HG02970 (cell line): Measurements from ENCODE around the gene HNF1B.

Experiments used
- ATAC-seq: cut with Tn5 transposase; IDR thresholded peaks from one replicate; pipeline ENCODE4 v1.9.1; 2021; ENCODE audit warnings: mild to moderate bottlenecking, moderate library complexity, moderate number of reproducible peaks; ENCODE audit not compliant: unreplicated experiment, low FRiP score

HNF1B gene

GRCh38 chr17:37676115-37676925, 68.5 kb downstream of the HNF1B start:
- no peak for ATAC-seq

DNA sequence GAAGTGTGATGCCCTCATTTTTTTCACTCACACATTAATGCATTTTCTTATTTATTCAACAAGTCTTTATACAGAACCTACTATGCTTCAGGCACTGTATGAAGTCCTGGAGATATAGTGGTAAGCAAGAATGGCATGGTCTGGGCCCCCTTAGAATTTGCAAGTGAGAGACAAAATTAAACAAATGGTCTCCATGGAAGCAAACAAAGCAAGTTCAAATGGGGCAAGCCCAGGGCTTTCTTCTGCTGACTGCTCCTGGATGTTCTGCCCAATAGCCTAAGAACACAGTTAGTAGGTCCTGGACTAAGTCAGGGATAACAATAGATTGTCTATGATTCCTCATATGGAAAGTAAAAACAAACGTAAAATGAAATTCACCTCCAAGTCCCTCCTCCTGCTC, 70.3 kb downstream of the HNF1B start:
- ATAC-seq, result no peak

DNA sequence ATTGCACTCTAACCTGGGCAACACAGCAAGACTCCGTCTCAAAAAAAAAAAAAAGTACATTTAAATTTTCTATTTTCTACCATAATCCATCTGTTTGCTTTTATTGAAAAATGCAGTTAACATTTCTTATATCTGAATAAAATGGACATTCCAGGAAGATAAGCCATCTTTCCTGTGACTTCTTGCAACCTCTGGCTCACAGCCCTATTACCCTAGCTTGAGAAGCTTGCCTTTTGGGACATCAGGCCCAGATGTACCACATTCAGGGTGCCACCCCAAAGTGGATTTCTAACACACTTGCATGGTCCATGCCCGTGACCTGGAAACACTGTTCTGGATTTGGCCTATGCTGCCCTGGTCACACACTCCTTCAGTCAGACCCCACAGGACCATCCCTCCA, 71.5 kb downstream of the HNF1B start:
- no peak for ATAC-seq

GRCh38 chr17:37672548-37673078, 72.2 kb downstream of the HNF1B start:
- ATAC-seq, result no peak

DNA sequence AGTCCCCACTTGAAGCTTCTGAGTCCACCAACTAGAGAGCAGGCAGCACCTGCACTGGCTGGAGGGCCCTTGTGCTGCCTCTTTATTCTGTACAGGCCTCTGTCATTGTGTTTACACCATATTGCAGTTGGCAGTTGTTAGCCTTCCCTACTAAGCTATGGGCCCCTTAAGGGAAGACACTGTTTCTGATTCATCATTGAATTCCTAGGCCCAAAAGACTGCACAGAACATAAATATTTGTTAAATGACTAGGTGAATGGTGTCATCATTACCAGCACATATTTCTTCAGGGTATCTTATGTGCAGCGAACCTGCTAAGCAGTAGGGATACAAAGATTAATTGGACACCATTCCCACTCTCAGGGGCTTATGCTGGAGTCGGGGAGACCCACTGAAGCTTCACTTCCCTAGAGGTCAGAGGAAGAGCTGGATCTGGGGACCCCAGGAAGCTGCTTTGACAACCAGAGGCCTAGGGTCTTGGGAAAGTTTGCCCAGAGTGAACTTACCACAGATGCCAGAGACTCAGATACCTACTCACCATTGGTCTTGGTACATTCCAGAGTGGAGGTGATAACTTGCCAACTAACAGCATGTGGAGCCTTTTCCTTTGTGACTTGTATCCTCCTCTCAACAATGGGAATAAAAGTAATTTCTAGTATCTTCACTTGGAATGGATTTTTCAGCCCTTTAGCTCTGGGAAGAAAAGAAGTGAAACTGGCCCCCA, 72.9 kb downstream of the HNF1B start:
- ATAC-seq, result no peak

DNA sequence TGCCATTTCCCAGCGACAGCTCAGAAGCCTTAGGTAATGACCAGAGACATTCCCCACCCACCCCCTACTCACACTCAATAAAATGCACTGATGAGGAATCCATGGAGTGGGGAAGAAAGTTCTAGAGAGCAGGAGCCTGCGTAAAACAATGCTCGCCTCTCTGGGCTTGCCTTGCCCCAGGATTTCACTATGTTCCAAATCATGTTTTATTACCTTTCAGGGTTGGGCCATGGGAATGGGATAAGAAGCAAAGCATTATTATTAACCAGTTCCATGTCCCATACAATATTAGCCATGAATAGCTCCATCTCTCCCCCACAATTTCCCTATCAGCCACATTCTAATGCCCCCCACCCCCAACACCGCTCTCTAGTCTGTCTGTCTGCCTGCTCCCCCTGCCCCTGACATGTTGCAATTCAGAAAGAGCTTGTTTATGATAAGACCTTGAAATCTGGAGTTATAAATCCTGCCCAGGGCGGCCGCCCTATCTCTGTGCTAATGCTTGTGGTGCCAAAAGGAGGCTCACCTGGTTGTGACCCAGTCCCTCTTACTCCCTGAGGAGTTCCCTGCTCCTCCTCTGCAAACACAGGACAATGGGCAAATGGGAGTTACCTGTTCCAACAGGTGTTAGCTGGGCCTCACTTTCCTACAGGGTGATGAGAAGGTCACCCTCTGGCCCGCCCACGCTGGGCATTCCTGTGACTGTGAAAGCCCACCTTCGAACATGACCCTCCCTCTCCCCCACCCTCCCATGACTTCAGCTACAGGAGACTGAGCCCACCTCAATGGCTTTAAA, 73.6 kb downstream of the HNF1B start:
- ATAC-seq, result no peak

DNA sequence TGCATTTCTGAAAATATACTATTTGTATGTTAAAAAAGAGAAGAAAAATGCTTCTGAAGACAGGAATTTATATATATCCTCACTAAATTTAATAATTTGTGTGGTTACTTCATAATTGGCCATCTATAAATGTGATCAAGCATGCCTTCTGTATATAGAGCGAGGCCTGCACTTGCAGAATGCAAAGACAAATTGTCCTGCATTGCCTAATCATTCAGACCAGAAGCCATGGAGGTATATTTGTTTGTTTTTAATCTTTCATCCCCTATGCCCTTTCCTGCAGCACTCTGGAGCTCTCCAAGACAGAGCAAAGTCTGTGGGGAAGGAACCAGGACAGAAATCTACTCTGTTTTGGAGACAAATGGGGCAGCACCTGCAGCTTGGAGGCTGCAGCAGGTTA, 77.8 kb downstream of the HNF1B start:
- no peak for ATAC-seq

DNA sequence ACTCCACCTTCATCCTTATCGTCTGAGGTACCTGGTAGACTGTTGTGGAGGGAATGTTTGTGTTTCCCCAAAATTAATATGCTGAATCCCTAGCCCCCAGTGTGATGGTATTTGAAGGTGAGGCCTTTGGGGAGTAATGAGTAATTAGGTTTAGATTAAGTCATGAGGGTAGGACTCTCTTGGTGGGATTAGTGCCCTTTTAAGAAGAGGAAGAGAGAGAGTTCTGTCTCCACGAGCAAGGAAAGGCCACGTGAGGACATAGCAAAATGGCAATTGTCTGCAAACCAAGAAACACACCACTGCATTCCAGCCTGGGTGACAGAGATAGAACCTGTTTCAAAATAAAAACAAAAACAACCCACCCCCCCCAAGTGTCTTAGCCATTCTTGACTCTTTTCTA, 80.6 kb downstream of the HNF1B start:
- no peak for ATAC-seq

DNA sequence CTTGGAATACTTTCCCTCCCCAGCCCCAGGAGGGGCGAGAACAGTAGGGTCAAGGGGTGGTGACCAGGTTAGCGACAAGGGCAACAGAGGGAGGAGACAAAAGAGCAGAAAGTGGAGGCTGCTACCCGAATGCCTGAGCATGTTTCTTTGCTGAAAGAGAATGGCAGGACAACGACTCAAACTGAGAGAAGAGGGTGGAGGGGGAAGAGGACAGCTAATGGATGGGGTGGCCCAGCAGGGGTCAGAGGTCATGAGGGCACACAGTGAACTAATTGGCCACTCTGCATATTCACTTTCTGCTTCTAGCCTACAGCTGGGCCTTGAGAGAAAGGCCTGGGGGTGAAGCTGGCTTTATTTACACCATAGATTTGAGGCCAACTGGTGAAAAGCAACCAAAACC, 82.5 kb downstream of the HNF1B start:
- no peak for ATAC-seq

DNA sequence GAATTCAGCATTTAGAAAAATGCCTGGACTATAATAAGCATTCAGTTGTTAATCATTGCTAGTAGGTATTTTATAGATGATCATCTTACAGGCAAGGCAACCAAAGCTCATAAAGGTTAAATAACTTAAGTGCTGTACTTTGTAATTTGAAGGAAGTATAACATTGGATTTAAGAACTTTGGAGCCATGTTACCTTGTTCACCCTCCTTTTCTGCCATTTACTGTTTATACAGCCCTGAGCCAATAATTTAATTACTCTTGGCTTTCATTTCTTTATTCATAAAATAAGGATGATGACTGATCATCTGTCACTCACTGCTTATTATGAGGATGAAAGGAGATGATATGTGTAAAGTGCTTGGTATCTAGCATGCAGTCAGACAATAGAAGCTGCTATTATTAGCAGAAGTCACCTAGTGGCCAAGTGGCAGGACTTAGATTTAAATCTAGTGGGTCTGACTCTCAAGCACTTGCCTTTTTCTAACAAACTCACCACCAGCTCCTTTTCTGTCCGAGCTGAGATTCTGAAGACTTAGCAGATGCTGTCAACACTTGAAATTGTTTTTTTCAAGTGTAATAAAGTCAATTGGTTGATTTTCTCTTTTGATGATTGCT, 83.4 kb downstream of the HNF1B start:
- ATAC-seq, result no peak

DNA sequence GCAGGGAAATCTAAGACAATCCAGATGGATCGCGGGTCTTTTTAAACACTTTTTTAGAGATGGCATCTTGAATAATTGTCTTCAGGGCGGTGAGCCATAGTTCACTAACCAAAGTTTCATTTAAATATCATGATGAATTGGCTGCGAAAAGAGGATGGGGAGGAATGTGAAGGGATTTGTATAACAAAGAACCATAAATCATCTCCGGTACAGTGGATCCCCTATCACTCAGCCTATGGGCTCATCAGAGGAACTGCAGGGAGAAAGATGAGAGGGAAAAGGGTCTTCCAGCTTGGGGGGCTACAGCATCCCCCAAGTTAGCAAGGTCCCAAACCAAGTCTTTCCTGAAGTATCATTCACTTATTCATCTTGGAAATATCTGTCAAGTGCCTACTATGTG, 84.9 kb downstream of the HNF1B start:
- ATAC-seq, result no peak

DNA sequence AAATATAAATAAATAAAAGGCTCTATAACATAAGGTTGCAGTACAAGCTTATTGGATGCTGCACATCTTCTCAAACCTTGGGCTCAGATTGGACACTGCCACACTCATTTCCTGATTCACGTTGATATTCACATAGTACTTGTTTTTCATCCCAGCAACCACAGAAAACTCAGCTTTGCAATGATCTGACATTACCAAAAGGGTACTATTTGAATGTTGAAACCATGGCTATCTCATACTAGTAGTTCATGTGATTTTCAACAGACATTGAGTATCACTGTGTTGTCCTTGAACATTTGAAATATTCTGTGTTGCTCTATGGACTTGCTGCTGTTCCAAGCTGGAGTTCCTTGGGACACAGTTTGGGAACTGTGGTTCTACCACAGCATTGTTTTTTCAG, 87.7 kb downstream of the HNF1B start:
- ATAC-seq, result no peak

DNA sequence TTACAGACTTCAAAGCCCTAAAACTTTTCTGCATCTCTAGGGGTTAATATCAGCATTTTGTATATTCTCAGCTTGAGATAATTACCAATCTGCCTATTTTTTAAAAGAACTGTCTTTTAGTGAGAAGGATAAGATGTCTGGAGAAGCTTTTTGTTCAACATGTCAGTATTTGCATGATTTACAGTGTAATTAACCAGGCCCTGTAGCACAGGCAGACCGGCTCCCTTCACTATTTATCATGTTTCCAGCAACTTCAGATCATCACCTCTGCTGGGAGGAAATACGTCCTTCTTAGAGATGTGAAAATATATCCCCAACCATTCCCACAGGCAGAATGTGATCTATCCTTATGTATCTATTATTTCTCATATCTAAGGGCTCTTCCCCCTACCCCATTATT, 93.0 kb downstream of the HNF1B start:
- no peak for ATAC-seq

GRCh38 chr17:37650419-37651003, 94.3 kb downstream of the HNF1B start:
- no peak for ATAC-seq

- ATAC-seq, result no peak
These were observed 96.3 kb downstream of the HNF1B start for GRCh38 chr17:37648555-37648954.

- no peak for ATAC-seq
These were observed 97.0 kb downstream of the HNF1B start for GRCh38 chr17:37647856-37648255.

- no peak for ATAC-seq
These were observed 101.0 kb downstream of the HNF1B start for GRCh38 chr17:37643869-37644268.

DNA sequence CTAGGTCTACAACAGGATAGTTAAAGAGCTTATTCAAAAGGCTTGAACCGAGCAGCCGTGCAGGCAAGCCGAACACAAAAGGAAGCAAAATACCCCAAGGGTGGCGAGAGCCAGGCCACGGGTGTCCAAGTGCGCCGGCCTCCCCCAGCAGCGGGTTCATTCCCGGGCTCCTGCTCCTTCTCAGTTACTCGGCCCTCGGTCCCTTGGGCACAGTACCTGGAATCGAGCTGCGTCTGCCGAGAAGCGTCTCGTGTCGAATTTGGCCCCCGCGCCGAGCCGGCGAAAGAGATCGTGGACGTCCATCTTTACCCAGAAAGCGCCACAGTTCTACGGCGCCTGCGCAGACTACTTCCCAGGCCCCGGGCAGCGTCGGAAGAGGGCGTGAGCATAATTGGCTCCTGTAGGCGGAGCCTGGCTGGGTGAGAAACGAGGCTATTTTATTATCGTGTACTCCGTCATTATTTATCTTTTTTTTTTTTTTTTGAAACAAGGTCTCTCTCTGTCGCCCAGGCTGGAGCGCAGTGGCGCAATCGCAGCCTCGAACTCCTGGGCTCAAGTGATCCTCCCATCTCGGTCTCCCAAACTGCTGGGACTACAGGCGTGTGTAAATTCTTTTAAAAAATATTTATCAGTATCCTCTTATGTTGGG, 101.6 kb downstream of the HNF1B start, which contains the start of gene DDX52:
TSS of gene DDX52 (minus strand) at position 329 of the 649 bp plus-strand sequence. CDS start at position 303, 26 bp downstream.
- ATAC-seq, result peak; percentile 78

DNA sequence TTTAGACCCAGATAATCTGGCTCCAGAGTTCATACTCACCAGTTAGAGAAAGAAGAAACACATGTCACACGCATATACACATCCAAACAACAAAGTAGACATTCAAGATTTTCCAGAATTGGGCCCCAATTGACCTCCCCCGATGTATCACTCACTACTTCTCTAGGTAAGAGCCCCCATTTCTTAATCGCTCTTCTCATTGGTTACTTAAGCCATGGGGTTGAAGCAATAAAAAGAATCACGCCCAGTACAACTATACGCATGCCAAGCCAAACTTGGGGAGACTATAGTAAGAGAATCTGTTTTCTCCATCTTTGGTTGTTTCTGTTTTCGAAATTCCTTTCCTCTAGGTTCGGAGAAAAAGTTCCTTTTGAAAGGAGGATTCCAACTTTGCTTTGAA, 102.2 kb downstream of the HNF1B start:
- no peak for ATAC-seq

DNA sequence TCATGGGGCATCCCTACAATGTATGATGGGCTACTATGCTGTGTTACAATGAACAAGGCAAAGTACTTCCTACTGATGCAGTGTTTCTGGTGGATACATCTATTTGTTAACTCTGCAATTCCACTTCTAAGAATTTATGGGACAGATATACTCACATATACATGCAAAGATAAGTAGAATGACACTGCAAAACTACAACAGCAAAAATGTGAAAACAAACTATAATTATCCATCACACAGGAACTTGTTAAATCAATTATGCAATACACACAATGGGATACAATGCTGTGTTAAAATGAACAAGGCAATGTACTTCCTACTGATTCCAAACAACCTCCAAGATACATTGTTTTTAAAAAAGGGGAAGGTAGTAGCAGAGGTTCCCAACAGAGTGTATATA, 104.8 kb downstream of the HNF1B start:
- ATAC-seq, result no peak
